22Rv1 (cell line): ENCODE results near the gene TOB2.
"Not testable (repeated sequence)": the region's sequence is repeated elsewhere in the genome, so short reads cannot be mapped to it uniquely, and the experiment has no call there.

Experiments
- H3K27ac ChIP-seq: fragments of 450-650 bp; 2 replicates; pipeline ENCODE4 v1.5.1; 2017
- CTCF ChIP-seq: fragments of 450-650 bp; IDR thresholded peaks from 2 replicates; pipeline ENCODE4 v1.5.1; 2017; ENCODE audit warnings: mild to moderate bottlenecking
- ZFX ChIP-seq: fragments of 450-650 bp; IDR thresholded peaks from 2 replicates; pipeline ENCODE4 v1.6.1; 2017; ENCODE audit warnings: antibody characterized with exemption, borderline replicate concordance

The TOB2 gene

GRCh38 chr22:41444360-41445128 is 2.1 kb downstream of the TOB2 start:
- TF ChIP-seq CTCF (no peak), ZFX (no peak)
- peak overlapping the region; percentile 100 for H3K27ac ChIP-seq

GRCh38 chr22:41442240-41442792 is 4.3 kb downstream of the TOB2 start:
- peak overlapping the region; percentile 5 for H3K27ac ChIP-seq
- TF ChIP-seq ZFX (no peak), CTCF (no peak)

GRCh38 chr22:41440511-41440910 is 6.1 kb downstream of the TOB2 start:
- H3K27ac ChIP-seq: not testable (repeated sequence)

DNA sequence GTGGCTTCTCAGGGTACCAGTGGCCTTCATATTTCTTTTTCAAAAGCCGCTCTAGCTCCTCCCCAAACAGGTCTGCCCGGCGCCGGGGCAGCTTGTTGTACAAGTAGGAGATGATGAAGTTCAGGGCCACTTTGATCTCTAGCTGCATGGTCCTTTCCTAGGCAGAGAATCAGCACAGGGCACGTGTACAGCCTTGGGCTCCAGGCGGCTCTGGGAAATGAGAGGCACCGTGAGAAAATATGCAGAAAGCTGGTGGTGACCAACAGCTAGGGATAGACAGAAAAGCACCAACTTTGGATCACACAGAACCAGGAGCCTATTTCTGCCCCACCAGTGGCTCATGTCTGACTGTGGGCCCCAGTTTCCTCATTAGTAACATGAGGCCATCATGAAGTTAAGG is 9.4 kb downstream of the TOB2 start:
- H3K27ac ChIP-seq: no peak overlapping the region
- TF ChIP-seq ZFX (no peak), CTCF (no peak)

DNA sequence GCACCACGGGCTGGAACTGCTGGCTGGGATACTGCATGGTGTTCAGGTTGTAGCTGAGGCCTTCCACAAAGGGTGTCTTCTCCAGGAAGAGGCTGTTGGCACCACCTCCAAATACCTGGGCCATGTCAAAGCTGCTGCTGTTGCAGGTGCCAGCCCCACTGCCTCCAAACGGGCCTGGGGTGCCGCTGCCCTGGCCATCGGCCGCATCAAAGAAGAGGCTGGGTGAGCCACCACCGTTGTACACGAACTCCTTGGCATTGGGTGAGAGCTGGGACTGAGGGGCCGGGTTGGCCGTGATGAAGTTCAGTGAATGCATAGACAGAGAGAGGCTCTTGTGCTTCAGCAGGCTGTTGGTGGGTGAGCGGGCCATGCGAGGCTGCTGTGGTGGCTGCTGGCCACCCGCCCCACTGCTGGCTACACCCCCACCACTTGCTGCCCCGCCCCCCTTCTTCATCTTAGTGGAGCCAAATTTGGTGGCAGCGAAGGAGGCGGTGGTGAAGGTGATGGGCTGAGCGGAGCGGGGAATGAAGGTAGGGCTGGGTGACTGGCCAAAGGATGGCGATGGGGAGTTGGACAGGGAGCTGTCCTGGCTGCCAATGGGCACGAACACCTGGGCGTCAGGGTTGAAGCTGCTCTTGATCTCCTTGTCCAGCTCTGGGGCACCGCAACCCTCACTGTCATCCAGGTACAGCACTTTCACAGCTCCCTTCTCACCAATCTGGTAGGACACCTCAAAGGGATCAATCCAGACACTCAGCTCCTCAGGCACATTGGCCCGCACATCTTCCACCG is 10.1 kb downstream of the TOB2 start:
- H3K27ac ChIP-seq: no peak overlapping the region
- no peak for TF ChIP-seq ZFX
- TF ChIP-seq CTCF: no peak

DNA sequence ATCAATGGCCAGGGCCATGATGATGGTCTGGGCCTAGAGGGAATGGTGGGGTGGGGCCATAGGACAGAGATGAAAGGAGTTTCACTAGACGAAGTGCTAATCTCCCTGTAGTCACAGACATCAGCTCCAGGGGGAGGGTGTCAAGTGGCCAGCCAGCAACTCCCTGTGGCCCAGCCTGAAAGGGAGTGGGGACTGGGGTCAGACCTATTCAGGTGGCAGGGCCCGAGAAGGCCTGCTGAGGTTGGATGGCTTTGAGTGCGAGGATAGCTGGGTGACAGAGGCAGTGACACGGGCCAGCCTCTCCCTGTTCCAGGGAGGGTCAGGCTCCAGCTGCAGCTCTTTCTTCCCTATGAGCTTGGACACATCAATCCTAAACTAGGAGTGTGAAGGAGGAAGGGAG is 11.0 kb downstream of the TOB2 start:
- TF ChIP-seq CTCF: no peak
- TF ChIP-seq ZFX: no peak
- H3K27ac ChIP-seq: no peak overlapping the region

DNA sequence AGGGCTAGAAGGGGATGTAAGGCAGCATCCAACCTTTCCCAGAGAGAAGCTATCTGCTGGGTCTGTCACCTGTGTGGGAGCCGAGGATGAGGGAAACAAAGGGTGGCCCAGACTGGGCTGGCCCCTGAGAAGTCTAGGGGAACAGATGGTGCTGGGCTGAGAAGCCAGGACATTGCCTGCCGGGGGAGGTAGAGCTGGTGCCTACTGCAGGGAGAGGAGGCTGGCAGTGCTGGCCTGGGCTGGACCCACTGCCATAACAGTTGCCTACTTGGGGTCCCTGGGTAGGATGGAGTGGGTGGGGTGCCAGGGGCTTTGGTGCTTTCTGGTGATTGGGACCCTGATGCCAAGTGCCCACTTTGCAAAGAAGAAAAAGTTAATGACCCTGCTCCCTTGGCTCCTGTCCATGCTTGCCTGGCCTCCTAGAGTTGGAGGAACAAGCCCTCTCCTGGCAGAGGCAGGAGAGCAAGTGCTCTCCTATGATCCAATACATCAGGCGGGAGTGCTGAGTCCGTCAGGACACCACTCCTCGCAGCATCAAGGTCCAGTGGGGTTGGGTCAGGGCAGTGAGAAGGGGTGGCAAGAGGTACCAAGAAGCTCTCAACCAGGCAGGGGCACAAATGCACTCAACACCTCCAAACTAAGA is 12.1 kb downstream of the TOB2 start:
- not testable (repeated sequence) for H3K27ac ChIP-seq

- not testable (repeated sequence) for H3K27ac ChIP-seq
Observed at GRCh38 chr22:41433480-41433879, 13.1 kb downstream of the TOB2 start.
